OCI-M1 (cell line): ENCODE data around the gene OGFOD3.
A peak's percentile ranks its signal among the peaks of the same experiment; 100 is the strongest.
"Not testable (repeated sequence)": the region's sequence is repeated elsewhere in the genome, so short reads cannot be mapped to it uniquely, and the experiment has no call there.

ENCODE experiments used
- DNase-seq: peaks from one replicate; lab custom pipeline; 2025; lab: John Stamatoyannopoulos, UW

Gene OGFOD3

DNA sequence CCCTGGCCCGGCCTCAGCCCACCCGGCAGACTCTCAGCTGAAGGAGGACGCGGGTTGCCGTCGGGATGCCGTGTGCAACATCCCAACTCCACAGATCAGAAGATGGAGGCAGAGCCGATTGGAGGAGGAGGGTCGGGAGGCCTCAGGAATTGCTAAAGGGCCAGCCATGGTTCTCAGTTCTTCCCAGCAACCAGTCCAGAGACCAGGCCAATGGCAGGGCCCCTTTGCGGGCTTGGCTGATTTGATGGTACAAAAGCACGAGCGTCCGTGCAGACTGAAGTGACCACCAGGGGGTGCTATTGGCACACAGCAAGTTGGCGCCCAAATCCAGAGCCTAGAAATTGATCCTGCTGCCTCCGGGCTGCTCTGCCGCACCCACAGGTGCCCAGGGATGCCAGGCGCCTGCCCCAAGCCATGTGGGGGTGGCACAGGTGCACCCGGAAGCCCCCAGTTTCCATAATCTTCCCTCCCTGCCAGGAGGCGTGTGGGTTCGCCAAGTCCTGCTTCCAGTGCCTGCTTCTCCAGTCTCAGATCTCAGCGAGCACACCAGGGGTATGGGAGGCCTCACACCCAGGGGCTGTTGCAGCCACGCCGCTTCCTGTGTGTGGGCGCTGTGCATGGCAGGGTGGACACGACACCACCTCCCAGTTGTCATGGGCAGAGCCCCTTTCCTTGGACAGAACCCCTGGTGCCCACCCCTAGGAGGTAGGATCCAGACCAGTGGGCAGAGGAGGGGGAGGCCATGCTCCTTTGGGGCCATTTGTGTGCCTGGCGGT is 66.5 kb downstream of the OGFOD3 start:
- DNase-seq, result peak; percentile 90

DNA sequence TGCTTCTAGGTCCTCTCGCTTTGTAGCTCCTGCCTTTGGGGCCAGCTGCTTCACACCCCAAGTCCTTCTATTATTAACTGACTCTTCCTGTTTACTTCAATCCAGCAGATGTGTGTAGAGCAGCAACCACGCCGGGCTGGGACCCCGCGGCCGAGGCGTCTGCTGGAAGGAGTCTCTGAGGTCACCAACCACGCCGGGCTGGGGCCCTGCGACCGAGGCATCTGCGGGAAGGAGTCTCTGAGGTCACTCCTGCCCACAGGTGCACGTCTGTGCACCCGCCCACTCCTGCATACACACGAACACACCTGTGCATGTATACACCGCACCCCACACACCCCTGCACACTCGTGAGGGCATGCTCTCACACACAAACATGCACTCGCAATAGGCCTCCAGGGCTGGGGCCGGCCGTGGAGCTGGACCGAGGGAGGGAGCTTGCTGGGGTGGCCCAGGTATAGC is 67.1 kb downstream of the OGFOD3 start:
- DNase-seq, result no peak

DNA sequence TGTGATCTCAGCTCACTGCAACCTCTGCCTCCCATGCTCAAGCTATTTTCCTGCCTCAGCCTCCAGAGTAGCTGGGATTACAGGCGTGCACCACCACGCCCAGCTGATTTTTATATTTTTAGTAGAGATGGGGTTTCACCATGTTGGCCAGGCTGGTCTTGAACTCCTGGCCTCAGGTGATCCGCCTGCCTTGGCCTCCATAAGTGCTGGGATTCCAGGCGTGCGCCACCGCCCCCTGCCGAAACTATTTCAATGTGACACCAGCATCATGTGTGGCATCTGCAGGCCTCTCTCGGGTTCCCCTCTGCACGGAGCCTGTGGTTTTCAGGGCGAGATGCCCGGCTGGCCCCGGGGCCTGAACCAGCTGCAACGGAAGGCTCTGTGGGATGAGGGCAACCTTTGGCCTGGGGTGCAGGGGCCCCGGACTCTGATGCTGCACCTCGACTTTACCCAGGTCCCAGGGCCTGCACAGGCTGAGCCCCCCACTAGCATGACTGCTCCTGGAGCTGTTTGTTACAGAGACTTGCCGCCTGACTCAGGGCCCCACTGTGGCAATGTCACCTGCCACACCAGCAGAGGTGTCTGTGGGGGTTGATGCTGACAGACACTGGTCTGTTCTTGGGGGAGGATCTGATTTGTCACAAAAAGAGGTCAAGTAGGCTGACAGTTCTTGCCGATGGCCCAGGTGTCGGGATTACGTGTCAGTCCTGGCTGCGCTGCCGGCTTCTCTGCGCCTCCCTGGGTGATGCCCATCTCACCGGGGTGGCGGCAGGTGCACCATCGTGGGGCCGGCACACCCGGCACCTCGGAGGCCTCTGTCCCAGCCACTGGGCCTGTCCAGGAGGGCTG is 68.0 kb downstream of the OGFOD3 start:
- DNase-seq, result peak; percentile 82

DNA sequence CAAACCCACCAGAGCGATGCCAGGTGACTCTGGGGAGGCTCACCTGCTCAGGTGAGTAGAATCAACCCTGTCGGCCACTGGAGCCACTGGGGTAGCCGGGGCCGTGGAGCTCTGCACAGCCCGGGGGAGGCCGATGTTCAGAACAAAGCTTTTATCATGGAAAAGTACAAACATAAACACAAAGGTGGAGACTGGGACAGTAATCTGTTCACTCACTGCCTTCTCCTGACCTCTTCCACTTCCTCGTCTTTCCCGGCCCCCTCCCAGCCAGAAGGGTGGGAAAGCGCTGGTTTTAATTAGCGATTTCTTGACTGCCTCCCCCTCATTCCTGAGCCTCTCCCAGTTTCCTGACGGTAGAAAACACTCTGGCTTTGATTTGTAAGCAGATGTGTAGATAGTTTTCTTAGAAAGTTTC is 69.1 kb downstream of the OGFOD3 start:
- DNase-seq, result no peak

DNA sequence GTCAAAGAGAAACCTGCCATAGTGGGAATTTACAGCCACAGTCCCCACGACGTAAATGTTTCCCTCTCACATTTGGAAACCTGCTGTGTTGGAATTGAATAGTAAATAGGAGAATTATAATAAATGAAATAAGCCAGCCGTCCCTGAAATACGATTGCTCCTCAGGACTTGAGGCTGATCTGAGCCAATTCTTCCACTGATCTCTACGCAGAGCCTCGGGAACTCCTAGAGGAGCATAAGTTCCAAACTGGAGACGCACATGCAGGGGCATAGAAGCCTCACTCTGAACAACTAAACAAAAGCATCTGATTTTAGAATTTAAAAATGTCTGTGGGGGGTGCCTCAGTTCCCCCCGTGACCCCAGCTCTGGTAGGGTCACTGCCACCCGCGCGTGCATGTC is 69.5 kb downstream of the OGFOD3 start:
- DNase-seq, result no peak

DNA sequence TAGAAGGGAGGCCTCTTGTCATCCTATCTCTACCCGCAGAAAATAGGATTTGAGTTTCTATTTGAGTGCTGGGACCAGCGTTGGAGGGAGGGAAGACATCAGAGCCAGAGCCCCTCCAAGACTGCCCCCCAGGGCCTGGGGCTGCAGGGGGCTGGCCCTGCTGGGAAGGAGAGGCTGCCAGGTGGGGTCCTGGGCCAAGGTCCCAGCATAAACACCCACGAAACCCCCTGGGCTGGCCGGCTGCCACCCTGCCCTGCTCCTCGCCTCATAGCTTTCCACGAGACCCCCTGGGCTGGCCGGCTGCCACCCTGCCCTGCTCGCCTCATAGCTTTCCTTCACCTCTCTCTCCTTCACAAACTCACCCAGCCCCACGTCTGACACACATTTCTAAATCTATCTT is 70.0 kb downstream of the OGFOD3 start:
- no peak for DNase-seq

DNA sequence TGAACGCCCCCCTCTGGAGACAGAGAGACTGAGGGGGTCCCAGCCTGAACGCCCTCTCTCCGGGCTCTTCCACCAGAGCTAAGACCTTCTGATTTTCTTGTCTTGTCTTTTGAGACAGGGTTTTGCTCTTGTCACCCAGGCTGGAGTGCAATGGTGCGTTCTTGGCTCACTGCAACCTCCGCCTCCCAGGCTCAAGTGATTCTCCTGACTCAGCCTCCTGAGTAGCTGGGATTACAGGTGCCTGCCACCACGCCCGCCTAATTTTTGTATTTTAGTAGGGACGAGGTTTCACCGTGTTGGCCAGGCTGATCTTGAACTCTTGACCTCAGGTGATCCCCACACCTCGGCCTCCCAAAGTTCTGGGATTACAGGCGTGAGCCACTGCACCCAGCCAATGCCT is 70.4 kb downstream of the OGFOD3 start:
- DNase-seq, result not testable (repeated sequence)

DNA sequence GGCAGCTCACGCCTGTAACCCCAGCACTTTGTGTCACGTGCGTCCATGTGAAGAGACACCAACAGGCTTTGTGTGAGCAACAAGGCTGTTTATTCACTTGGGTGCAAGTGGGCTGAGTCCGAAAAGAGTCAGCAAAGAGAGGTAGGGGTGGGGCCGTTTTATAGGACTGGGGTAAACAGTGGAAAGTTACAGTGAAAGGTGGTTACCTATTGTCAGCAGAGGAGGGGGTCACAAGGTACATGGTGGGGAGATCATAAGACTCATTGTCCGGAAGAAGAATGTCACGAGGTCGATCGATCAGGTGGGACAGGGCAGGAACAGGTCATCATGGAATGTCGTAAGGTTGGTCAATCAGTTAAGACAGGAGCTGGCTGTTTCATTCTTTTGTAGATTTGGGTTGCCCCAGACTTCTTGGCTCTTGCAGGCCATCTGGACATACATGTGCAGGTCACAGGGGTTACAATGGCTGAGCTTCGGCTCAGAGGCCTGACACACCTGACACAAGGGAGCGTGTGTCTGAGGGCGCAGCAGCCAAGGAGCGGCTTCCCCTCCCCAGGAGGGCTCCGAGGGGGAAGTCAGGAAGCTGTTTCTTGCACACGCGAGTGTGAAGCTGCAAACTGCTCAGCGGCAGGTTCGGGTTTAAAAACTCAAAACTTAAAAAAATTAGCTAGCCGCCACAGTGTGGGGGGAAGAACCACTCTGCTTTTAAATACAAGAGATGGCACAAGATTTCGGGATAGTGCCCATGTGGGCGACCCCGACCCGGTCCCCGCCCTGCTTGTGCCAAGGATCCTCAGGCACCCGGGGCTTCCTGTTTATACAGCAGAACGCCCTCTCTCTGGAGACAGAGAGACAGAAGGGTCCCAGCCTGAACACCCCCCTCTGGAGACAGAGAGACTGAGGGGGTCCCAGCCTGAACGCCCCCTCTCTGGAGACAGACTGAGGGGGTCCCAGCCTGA is 71.8 kb downstream of the OGFOD3 start:
- no peak for DNase-seq

DNA sequence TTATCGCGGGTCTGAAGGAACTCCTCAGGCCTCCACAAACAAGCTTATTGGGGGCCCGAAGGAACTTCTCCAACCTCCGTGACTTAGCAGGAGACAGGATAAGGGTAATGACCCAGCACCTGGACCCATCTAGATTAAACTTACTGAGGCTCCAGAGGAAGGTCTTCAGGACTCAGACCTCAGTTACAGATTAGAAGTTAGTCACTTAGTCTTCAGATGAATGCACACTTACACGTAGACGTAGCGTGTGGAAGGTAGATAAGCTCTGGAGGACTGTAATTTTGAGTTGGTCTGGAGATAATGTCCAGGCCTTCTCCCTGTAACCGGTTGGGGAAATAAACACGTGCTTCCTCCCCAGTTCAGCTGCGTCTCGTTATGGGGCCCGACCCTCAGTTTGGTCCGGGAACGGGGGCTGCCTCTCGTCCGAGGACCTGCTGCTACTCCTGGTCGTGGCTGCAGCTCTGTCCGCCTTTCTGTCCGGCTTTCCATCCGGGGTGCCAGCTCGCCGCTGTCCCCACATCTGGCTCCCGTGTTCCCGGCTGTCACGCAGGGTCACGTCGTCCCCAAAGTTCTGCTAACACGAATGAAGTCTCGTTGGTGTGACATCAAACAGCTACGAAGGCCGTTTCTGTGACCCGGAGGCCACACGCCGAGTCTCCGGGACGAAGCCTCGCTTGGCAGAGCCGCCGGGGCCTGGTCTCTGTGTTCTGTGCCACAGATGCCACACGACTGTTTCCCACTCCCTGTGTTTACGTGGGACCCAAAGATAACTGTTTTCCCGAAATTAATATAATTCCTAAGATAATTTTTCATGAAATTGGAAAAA is 73.0 kb downstream of the OGFOD3 start:
- DNase-seq, result peak; percentile 70

DNA sequence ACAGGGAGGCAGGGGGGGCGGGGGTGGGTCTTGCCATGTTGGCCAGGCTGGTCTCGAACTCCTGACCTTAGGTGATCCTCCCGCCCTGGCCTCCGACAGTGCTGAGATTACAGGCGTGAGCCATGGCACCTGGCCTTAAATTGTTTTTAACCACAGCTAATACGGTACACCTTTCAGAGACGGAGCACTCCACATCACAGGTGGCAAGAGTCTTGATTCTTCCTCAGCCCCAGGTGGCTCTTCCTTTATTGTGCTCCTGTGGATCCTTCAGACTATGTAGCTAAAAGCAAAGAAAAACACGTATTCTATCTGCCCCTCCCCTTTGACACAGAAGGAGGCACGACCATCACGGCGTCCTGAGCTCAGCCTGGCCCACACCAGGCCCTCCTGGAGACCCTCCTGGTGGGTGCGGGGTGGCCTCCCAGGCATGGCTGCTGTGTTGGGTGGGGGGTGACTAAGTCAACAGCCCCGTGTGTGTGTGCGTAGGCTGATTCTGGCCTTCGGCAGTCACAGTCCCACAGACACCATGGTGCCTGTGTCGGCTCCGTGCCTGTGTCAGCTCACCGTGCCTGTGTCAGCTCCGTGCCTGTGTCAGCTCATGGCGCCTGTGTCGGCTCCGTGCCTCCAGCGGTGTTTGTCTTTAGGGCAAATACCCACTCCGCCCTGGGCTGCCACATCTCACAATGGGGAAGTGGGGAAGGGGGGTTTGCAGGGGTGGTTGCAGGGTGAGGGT is 74.0 kb downstream of the OGFOD3 start:
- DNase-seq, result no peak

DNA sequence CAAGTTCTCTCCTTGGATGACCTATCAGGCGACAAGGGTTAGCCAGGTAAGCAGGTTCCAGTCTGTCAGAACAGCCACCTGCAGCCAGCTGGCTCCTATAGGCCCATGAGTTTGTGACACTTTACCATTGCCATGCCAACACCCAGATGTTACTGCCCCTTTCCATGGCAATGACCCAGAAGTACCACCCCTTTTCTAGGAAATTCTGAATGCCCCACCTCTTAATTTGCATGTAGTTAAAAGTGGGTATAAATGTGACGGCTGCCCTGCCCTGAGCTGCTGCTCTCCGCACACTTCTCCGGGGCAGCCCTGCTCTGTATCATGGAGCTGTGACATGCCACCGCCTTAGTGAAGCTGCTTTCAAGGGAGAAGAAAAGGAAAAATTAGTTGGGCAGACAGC is 74.8 kb downstream of the OGFOD3 start:
- peak; percentile 28 for DNase-seq

DNA sequence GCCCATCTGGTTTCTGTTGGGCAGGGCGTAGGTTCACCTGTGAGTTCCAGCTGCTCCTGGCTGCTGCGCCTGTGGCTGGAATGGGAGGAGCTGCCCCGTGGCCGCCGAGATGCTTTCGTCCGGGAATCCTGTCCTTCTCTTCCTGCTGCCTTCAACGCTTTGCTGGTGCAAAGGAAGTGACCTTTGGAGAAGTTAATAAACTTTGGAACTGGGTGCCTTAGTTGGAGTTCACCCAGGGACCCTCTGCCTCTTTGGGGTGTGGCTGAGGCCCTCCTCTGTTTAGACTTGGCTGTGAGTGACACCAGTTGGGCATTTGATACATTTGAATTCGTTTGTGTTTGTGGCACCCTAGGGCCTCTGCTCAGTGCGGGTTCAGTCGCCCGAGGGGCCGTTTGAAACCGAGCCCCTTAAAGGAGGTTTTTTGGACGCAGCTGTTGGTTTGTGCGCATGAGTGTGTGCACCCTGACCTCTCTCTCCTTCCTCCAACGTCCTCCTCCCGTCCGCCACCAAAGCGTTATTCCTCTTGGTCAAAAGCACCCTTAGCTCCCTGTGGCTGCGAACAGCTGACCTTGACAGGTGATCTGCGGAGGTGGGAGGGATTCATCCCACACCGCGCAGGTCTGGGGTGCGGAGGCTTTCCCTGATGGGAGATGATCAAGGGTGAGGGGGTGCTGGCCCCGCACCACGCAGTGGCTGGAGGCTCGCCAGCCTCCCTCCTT is 75.9 kb downstream of the OGFOD3 start:
- DNase-seq, result no peak

DNA sequence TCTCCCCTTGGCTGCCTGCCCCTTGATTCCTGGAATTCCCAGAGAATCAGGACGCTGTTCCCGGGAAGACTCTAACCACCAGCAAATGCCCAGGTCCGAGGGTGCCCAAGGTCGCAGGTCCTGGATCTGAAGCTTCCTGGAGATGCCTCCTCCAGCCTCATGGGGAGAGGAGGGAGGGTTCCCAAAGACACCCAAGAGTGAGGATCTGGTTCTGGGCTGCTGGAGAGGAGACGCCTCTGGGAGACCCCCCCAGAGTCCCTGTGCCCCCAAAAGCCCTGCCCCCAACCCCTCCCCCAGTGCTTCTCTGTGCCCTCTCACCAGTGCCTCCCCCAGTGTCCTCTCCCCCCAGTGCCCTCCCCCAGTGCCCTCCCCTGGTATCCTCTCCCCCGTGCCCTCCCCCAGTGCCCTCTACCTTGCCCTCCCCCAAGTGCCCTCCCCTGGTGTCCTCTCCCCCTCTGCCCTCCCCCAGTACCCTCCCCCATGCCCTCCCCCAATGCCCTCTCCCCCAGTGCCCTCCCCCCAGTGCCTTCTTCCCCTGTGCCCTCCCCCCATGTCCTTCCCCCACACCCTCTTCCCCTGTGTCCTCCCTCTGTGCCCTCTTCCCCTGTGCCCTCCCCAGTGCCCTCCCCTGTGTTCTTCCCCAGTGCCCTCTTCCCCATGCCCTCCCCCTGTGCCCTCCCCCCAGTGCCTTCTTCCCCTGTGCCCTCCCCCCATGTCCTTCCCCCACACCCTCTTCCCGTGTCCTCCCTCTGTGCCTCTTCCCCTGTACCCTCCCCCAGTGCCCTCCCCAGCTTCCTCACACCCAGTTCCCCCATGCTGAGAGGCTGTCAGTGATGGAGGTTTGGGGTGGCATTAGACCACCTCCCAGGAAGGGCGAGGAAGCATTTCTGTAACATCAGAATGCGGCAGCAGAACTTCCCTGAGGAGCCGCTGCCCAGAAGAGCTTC is 78.5 kb downstream of the OGFOD3 start:
- DNase-seq, result no peak
